Occipital lobe (tissue), 2 donors: Measurements from ENCODE around the gene ARHGAP32. TPM values are rescaled to one million over a fixed set of nuclear protein-coding genes. Genes with fewer than 3 reads are reported as not detected.

ENCODE experiments used
- DNase-seq: peaks from one replicate; lab custom pipeline; 2025; lab: John Stamatoyannopoulos, UW
- total RNA-seq: library from RNA; depleted of rRNA; stranded (reverse); fragments of >200 nt; gene quantifications from one replicate; pipeline ENCODE4 v1.2.3, GENCODE V29; 2014

ARHGAP32 gene
- total RNA-seq, 1 donor from 2014 or later: 134 TPM

DNA sequence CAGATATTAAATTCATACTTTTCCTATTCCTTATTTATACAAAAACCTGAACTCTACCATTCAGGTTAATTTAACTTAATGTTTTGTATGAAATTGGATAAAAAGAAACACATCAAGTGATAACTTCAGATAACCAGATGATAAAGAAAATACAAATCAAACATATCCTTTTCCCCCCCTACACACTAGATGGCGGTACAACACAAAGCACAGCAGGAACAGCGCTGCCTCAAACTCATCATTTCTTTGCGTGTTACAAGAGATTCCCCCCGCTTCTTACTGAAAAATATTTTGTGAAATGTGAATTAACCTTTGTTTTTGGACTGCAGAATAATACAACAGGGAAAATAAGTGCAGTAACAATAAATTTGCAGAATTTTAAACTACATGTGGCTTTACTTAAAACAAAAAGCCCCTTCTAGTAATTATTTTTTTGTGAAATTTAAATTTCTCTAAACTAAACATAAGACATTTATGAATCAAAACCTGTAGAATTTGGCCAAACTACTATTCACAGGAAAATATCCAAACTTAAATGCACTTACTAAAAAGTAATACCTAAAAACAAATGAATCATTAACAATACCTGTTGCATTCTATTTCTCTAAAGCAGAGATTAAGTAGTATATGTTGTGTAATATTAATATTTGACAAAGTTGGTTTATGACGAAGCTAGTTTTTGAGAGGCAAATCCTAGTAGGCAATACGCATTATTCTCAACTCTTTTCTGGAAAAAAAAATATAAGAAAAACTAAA, 74.4 kb downstream of the ARHGAP32 start:
- DNase-seq: no peak

- DNase-seq: no peak
Observed at GRCh38 chr11:129115652-129116586, 76.2 kb downstream of the ARHGAP32 start.

- DNase-seq: no peak
Observed at GRCh38 chr11:129109701-129110100, 82.4 kb downstream of the ARHGAP32 start.

- DNase-seq: no peak
Observed at GRCh38 chr11:129106788-129107187, 85.3 kb downstream of the ARHGAP32 start.

DNA sequence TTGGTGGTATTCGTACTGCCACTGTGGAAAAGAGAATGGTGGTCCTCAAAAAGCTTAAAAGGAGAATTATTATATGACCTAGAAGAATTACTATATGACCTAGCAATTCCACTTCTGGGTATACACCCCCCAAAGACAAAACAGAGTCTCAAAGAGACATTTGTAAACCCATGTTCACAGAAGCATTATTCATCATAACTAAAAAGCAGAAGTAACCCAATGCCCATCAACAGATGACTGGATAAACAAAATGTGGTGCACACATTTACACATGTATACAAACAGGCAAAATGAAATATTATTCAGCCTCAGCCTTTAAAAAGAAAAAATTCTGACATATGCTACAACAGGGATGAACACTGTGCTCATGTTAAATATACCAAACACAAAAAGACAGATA, 89.4 kb downstream of the ARHGAP32 start:
- DNase-seq: no peak

DNA sequence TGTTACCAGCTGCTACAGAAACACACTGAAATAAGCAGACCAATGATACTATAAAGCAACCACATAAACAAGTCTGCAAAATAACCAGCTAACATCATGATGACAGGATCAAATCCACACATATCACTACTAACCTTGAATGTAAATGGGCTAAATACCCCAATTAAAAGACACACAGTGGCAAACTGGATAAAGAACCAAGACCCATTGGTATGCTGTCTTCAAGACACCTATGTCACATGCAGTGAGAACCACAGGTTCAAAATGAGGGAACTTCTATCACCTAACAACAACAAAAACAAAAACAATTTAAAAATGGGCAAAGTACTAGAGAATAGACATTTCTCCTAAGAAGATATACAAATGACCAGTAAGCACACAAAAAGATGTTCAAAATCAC, 89.9 kb downstream of the ARHGAP32 start:
- DNase-seq: no peak

DNA sequence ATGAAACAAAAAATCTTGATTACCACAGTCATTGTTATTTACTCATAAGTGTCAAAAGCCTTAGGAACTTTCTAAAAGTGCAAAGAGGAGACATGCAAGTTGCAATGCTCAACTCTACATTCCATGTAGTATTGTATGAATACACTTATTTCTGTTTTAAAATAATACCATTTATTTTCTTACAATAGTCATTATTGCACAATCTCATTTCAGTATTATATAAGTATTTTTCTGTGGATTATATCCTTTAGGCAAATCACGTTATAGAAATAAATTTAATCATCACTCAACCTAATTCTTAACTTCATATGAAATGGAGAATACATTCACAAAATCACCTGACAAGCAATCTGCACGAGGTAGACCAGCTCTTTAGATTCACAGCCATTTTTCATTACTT, 98.8 kb downstream of the ARHGAP32 start:
- DNase-seq: no peak

- DNase-seq: no peak
Observed at GRCh38 chr11:129090056-129090455, 102.1 kb downstream of the ARHGAP32 start.

DNA sequence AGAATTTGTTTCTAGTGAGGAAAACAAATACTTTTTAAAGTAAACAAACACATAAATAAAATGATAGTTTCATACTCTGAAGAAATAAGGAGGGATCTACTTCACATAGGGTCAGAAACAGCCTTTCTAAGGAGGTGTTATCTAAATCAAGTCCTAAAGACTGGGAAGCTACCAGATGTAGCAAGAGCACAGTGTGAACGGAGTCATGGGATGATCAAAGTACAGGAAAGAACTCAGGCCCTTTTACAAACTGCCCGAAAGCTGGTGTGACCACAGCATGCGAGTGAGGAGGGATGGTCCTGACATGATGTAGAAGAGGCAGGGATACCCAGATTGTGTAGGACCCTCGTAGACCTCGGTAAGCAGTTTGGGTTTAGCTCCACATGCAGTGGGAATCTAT, 102.8 kb downstream of the ARHGAP32 start:
- no peak for DNase-seq

GRCh38 chr11:129086976-129087375, 105.1 kb downstream of the ARHGAP32 start:
- no peak for DNase-seq

GRCh38 chr11:129077191-129077590, 114.9 kb downstream of the ARHGAP32 start:
- no peak for DNase-seq

DNA sequence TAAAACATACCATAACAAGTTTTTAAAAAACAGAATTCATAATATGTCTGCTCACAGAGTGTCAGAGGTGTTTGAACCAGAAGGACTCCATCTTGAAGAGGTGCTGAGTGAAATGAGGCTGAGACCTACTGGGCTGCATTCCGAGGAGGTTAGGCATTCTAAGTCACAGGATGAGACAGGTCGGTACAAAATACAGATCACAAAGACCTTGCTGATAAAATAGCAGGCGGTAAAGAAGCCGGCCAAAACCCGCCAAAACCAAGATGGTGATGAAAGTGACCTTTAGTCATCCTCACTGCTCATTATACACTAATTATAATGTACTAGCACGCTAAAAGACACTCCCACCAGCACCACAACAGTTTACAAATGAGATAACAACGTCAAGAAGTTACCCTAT, 116.4 kb downstream of the ARHGAP32 start:
- no peak for DNase-seq

- DNase-seq: no peak
Observed at GRCh38 chr11:129067454-129067853, 124.7 kb downstream of the ARHGAP32 start.

DNA sequence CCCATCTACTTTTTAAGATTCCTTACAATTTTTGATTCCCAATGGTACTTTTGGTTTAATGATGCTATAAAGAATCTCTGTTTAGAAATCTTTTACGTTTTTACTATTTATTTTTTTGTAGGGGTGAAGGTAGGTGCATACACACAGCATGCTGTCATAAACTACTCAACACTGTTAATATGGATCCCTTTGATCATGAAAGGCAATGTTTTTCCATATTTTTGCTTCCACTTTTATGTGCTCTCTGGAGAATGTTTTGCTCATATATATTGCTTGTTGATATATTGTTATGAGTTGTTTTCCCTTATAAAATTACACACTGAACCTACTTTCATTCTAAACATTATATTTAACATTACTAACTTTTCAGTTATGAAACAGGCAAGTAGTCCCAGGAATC, 125.9 kb downstream of the ARHGAP32 start:
- DNase-seq: no peak

- DNase-seq: no peak
Observed at GRCh38 chr11:129063118-129063517, 129.0 kb downstream of the ARHGAP32 start.

GRCh38 chr11:129061492-129062230, 130.5 kb downstream of the ARHGAP32 start:
- no peak for DNase-seq

DNA sequence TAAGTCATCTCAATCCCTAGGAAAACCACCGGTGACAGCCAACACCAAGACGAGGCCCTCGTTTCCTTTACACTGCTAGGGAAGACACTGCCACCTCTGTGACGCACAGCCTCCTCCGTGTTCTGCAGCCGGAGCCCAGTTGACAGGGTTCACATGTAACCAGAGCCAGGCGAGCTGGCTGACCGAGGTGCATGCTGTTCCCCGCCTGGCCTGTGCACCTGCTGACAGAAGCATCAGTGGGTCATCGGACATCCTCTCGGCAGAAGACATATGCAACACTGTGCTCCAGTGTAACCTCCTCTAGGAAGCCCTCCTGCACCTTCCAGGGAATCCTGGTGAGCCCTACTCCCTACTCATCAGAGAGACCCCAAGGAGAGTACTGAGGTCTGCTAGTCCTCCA, 135.2 kb downstream of the ARHGAP32 start:
- DNase-seq: no peak

- DNase-seq: no peak
Observed at GRCh38 chr11:129055196-129055595, 136.9 kb downstream of the ARHGAP32 start.

DNA sequence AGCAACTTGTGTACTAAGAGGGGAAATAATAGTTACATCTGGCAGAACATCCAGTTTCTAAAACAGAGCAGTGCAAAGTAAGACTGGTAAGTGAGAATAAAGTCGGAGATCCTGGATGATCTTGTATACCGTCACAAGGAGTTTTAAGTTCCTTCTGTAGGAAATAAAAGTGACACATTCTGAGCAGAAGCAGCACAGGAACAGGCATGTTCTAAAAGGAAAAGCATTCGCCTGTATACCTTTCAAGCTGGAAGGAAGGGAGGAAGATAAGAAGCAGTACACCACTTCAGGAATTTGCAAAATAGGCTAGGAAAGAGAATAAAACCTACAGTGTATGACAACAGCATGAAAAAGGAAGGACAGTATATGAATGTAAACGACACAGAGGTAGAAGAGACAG, 143.2 kb downstream of the ARHGAP32 start:
- DNase-seq: no peak

GRCh38 chr11:129045150-129045549, 147.0 kb downstream of the ARHGAP32 start:
- no peak for DNase-seq

DNA sequence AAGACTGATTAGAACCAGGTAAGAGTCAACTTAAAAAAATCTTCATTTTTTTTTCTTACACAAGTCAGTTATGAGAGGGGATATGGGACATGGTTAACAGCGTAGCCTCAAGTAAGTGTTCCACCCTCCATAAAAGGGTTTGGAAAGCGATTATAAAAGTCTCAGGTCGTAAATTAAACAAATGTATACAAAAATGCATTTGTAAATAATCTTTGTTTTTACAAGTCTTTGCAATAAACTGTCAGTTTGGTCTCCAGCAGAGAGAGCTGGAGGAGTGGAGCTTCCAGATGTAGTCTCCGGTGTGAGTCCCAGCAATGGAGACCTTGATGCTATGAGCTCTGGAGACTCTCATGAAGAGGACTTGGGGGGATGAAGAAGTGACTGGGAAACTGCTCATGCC, 149.6 kb downstream of the ARHGAP32 start:
- DNase-seq: no peak

DNA sequence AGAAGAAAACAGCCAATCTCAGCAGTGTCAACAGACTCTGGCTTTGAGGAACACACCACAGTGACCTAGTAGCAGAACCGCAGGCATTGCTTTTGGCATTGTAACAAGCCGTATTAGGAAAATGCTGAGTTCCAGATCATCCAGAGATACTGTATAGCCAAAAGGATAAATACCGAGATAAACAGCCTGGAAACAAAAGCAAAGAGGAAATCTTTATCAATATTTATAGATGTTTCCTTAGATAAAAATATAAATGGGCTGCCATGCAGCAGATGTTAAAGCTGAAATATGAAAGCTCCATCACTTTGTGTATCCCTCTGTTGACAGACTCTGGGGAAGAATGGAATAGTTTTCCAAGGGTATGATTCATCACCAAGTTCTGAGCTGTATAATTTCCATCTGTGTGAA, 150.5 kb downstream of the ARHGAP32 start:
- DNase-seq: no peak
